Thyroid gland (tissue), 4 donors: ENCODE results near the gene TPSD1. TPM values are rescaled to one million over a fixed set of nuclear protein-coding genes. Genes with fewer than 3 reads are reported as not detected.
"Not testable (repeated sequence)": the region's sequence is repeated elsewhere in the genome, so short reads cannot be mapped to it uniquely, and the experiment has no call there.

Experiments used
- DNase-seq, 2 donors: peaks; one replicate each; pipeline ENCODE4 v3.0.0-alpha.2; 2019
- H3K27ac ChIP-seq, 3 donors: fragments of 200-600 bp; sonication (generic); 1 replicate in 2 of 3; 2 replicates in 1 of 3; pipeline ENCODE4 v1.5.1; 2016 to 2019; ENCODE audit warnings: mild to moderate bottlenecking in 1 of 3, moderate library complexity in 1 of 3
- H3K27me3 ChIP-seq: fragments of 200-600 bp; sonication (generic); one replicate; pipeline ENCODE4 v1.5.1; 2019
- H3K36me3 ChIP-seq, 2 donors: fragments of 200-600 bp; sonication (generic); one replicate each; pipeline ENCODE4 v1.5.1; 2016 to 2019
- H3K4me1 ChIP-seq, 2 donors: fragments of 200-600 bp; sonication (generic); one replicate each; pipeline ENCODE4 v1.5.1; 2017 to 2019
- H3K4me3 ChIP-seq, 3 donors: fragments of 200-600 bp; sonication (generic); replicated peaks in 1 of 3; 1 replicate in 2 of 3; 2 replicates in 1 of 3; pipeline ENCODE4 v1.5.1; 2016; ENCODE audit warnings: mild to moderate bottlenecking in 1 of 3
- H3K9me3 ChIP-seq: fragments of 200-600 bp; sonication (generic); one replicate; pipeline ENCODE4 v1.5.1; 2017
- CTCF ChIP-seq, 6 experiments: fragments of 200-600 bp in 3 of 6; fragments of 450-650 bp in 3 of 6; sonication (generic) in 3 of 6; IDR thresholded peaks; one replicate each; pipeline ENCODE4 v1.5.1; 2016 to 2019; ENCODE audit warnings: antibody characterized with exemption in 6 of 6, mild to moderate bottlenecking in 2 of 6, inconsistent platforms in 1 of 6, moderate library complexity in 1 of 6
- POLR2A ChIP-seq, 2 donors: fragments of 450-650 bp; IDR thresholded peaks; one replicate each; pipeline ENCODE4 v1.6.1; 2017; ENCODE audit warnings: antibody characterized with exemption in 2 of 2, mild to moderate bottlenecking in 2 of 2, moderate library complexity in 1 of 2
- WGBS, 2 donors: methylation state at CpG; one replicate each; pipeline ENCODE4 v1.1.5; 2017; 5-methylcytosine and 5-hydroxymethylcytosine counted together
- intact Hi-C: fragments of 100-400 bp; cut with DNase I; formaldehyde crosslinking; loops from one replicate; pipeline ENCODE4 v1.15.1; 2023
- total RNA-seq, 4 donors: library from RNA; depleted of rRNA; stranded (reverse); fragments of >200 nt; gene quantifications; one replicate each; pipeline ENCODE4 v1.2.3, GENCODE V29; 2016

TPSD1 gene
- total RNA-seq, 4 donors from 2014 or later, result 0.33 TPM; not detected in 3

- intact Hi-C loops, result no loop called here
- Histone ChIP-seq H3K4me1 (no peaks in the 10 kb centered on the region), H3K9me3 (no peaks in the 10 kb centered on the region), H3K4me3 (no peak overlapping the region), H3K27me3 (no peaks in the 10 kb centered on the region), H3K27ac (no peak overlapping the region), H3K36me3 (no peaks in the 10 kb centered on the region)
- DNase-seq, result no peak
- no peak for TF ChIP-seq CTCF (IDR thresholded peaks at IDR 0.05)
- TF ChIP-seq POLR2A (IDR thresholded peaks at IDR 0.05), result no peak
- 83 to 87% methylated on average over 9 of the region's 9 CpGs for WGBS, 2 donors
Measured at GRCh38 chr16:1237990-1238389, 17.9 kb upstream of the TPSD1 start.

GRCh38 chr16:1238909-1239308, 17.0 kb upstream of the TPSD1 start:
- H3K4me1 ChIP-seq, H3K27ac ChIP-seq, H3K4me3 ChIP-seq, H3K27me3 ChIP-seq, H3K9me3 ChIP-seq, intact Hi-C loops, DNase-seq, H3K36me3 ChIP-seq: not testable (repeated sequence)
- 70 to 78% methylated on average over 6 to 16 of the region's 23 CpGs for WGBS, 2 donors

- H3K27ac ChIP-seq, H3K4me1 ChIP-seq, intact Hi-C loops, H3K4me3 ChIP-seq, H3K27me3 ChIP-seq, H3K36me3 ChIP-seq, DNase-seq, H3K9me3 ChIP-seq: not testable (repeated sequence)
- 83 to 87% methylated on average over 3 to 4 of the region's 9 CpGs for WGBS, 2 donors
Measured at GRCh38 chr16:1239575-1239974, 16.3 kb upstream of the TPSD1 start.

DNA sequence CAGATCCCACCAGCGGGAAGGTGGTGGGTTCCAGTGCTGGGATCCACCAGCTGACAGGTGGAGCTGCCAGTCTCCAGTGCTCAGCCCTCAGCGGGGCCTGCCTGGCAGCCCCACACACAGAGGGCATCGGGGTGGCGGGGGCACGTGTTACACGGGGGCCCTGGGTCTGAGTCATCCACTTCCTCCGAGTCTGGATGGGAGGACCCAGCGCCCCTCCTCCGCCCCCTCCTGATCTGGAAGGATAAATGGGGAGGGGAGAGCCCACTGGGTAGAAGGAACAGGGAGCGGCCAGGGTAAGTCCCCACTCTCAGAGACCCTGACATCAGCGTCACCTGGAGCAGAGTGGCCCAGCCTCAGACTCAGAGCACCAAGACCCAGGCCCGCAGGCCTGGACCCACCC, 15.4 kb upstream of the TPSD1 start, which contains the start of gene TPSAB1:
TSS of gene TPSAB1 (plus strand) at position 270 of the 400 bp plus-strand sequence. CDS start 234 bp downstream, outside the sequence.
- H3K4me3 ChIP-seq, H3K4me1 ChIP-seq, H3K27me3 ChIP-seq, H3K9me3 ChIP-seq, H3K36me3 ChIP-seq, DNase-seq, H3K27ac ChIP-seq, intact Hi-C loops: not testable (repeated sequence)
- WGBS, 2 donors, result no CpG with 5 or more reads among the region's 12 CpGs

GRCh38 chr16:1241081-1241480, 14.8 kb upstream of the TPSD1 start:
- intact Hi-C loops, DNase-seq, H3K9me3 ChIP-seq: not testable (repeated sequence)

GRCh38 chr16:1243363-1243762, 12.5 kb upstream of the TPSD1 start:
- H3K4me3 ChIP-seq, H3K36me3 ChIP-seq, H3K4me1 ChIP-seq, H3K27ac ChIP-seq, H3K27me3 ChIP-seq, DNase-seq, intact Hi-C loops, H3K9me3 ChIP-seq: not testable (repeated sequence)
- 60 to 74% methylated on average over 6 of the region's 11 CpGs for WGBS, 2 donors

More at GRCh38 chr16:1241081-1241480, 14.8 kb upstream of the TPSD1 start:
- H3K4me3 ChIP-seq, H3K4me1 ChIP-seq, H3K27me3 ChIP-seq, H3K27ac ChIP-seq, H3K36me3 ChIP-seq: not testable (repeated sequence)
- no CpG with 5 or more reads among the region's 15 CpGs for WGBS, 2 donors

DNA sequence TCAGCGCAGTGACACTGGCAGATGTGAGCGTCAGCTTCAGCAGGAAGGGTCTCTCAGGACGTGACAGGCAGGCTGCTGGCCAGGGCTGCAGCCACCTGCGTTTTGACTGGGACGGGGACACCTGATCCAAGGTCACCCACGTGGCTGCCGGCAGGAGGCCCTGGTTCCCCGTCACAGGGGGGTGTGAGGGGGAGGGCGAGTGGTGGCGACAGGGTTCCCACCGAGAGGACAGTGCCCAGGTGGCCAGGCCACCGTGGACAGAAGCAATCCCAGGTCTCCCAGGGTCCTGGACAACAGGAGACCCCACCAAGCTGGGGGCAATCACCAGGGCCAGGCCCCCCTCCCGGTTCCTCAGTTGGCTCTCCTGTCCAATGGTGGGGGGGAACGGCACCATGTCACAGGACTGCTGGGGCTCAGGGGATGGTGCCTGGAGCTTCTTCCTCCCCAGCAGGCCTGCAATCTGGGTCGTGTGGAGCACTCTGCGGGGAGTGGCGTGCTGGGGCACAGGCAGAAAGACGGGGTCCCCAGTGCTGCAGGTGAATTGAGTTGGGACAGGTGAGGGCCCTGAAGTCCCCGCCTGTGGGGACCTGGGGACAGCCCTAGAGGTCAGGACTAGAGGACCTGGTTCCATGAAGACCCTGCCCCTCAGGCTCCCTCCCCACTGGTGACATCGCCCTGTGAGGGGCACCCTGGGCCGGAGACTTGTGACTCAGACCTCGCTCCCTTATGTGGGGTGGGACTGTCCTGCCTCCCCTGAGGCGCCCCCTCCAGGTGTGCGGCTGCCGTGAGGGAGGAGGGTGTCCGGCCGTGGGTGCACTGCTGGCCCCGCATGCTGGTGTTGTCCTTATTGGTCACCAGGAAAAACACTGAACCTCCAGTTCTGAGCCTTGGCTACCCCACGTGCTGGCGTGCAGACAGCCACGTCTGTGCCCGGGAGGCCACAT, 11.7 kb upstream of the TPSD1 start:
- H3K27ac ChIP-seq, H3K9me3 ChIP-seq, DNase-seq, intact Hi-C loops, H3K4me3 ChIP-seq, H3K27me3 ChIP-seq, H3K4me1 ChIP-seq, H3K36me3 ChIP-seq: not testable (repeated sequence)
- 48 to 61% methylated on average over 11 of the region's 32 CpGs for WGBS, 2 donors

GRCh38 chr16:1244881-1245280, 11.0 kb upstream of the TPSD1 start:
- Histone ChIP-seq H3K27ac (no peak overlapping the region), H3K4me3 (no peak overlapping the region), H3K27me3 (no peaks in the 10 kb centered on the region), H3K4me1 (no peaks in the 10 kb centered on the region), H3K9me3 (no peaks in the 10 kb centered on the region), H3K36me3 (no peaks in the 10 kb centered on the region)
- WGBS, 2 donors, result 74 to 94% methylated on average over 7 to 11 of the region's 12 CpGs
- intact Hi-C loops, result no loop called here
- no peak for TF ChIP-seq POLR2A (IDR thresholded peaks at IDR 0.05)
- TF ChIP-seq CTCF (IDR thresholded peaks at IDR 0.05), result no peak
- no peak for DNase-seq
